Measurements from ENCODE around the gene FHL3. TPM values are rescaled to one million over a fixed set of nuclear protein-coding genes. Genes with fewer than 3 reads are reported as not detected.
A peak's percentile ranks its signal among the peaks of the same experiment; 100 is the strongest.

Gene FHL3
- total and polyA plus RNA-seq, 9 of the 15 experiments (the other 6 are each of a cell fraction or from before 2014, with no cell fraction given): 6.1 to 144 (median 34.1) TPM

- intact Hi-C loops (cut with micrococcal nuclease) (no loop called here), in situ Hi-C loops (cut with MboI) (no loop called here)
- Histone ChIP-seq H3K9me3 (replicated peaks; ENCODE audit: control insufficient read depth, insufficient read depth, low read depth, low read length) (no peaks in the 10 kb centered on the region), H3K4me2 (ENCODE audit: insufficient read depth, low read length) (no peak overlapping the region), H4K20me1 (replicated peaks; ENCODE audit: control insufficient read depth, insufficient read depth, low read length) (peaks cover 16% of the 10 kb centered on the region), H3K27me3 (ENCODE audit: control insufficient read depth in 2 of 2, insufficient read depth in 2 of 2, low read length in 2 of 2) (peaks cover 10 to 38% of the 10 kb centered on the region in 2 experiments; a peak in 4 of 5 replicates), H3K9ac (ENCODE audit: insufficient read depth in 1 of 2, low read depth in 2 of 2, low read length in 2 of 2) (0 out of 4 replicates have a peak overlapping the region, but pooled peaks of 1 of the 2 experiments have one; percentile 15), H2AFZ (ENCODE audit: low read depth, low read length) (no peak overlapping the region), H3K36me3 (ENCODE audit: control insufficient read depth, insufficient read depth, low read length) (no peaks in the 10 kb centered on the region), H3K9me1 (ENCODE audit: control insufficient read depth, insufficient read depth, low read length) (peaks cover 5% of the 10 kb centered on the region), H3K4me3 (no peak overlapping the region), H3K4me1 (replicated peaks in 1 of 2; ENCODE audit: control insufficient read depth in 2 of 2, insufficient read depth in 2 of 2, low read length in 2 of 2) (peaks cover 0 to 26% of the 10 kb centered on the region in 2 experiments; a peak in 3 of 5 replicates), H3K79me2 (ENCODE audit: control insufficient read depth, insufficient read depth, low read length) (no peaks in the 10 kb centered on the region), H3K27ac (ENCODE audit: extremely low read depth, low read depth, low read length) (no peak overlapping the region)
- FAIRE-seq (peak; percentile 15), DNase-seq (ENCODE audit: extremely low read depth in 1 of 4, low spot score in 3 of 4) (no peak), ATAC-seq (no peak)
- 25% methylated on average over 12 of the region's 13 CpGs for WGBS (ENCODE audit: insufficient coverage, low coverage, missing lambda C conversion rate)
- POLR2A ChIA-PET: interaction anchor here (0.8 kb wide), 1 partner anchor 138 kb away, joined by 3 read pairs; no protein-coding TSS in a partner anchor
- TF ChIP-seq CTCF (IDR thresholded peaks at IDR 0.05 in 2 of 3, conservative IDR thresholded peaks at IDR 0.05 in 1 of 3; ENCODE audit: insufficient read depth in 2 of 3, low read depth in 1 of 3, low read length in 3 of 3): 0 out of 6 replicates have a peak, but pooled peaks of 1 of the 3 experiments have one; percentile 5
- TF ChIP-seq SMC3 (conservative IDR thresholded peaks at IDR 0.05; ENCODE audit: insufficient read depth, low read depth, low read length): no peak
- no TSS peak for BruUV-seq (replicated peaks)
- CTCF ChIA-PET (ENCODE audit: low intra/inter-chr PET ratio): no interaction called here
These were observed 45.2 kb upstream of the FHL3 start for GRCh38 chr1:38050397-38051078.
